ENCODE results near the gene TOM1L2.

DNA sequence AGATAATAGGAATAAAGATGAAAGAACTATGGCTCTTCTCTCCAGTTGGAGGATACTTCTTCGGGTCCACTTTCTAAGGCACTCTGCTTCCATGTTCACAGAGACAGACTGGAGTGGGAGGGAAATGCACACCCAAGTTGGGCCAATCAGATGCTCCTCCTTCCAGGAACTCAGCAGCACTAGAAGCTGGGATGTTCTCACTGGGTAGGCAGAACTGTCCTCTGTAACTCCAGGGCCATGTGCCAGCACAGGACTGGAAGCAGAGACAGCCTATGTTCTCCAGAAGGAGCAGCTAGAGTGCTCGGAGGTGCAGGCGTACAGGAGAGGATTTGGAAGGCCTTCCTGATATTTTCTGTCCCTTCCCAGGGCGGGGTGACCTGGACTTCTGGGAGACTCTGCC is 85.5 kb downstream of the TOM1L2 start:
- TF ChIP-seq, protein P1, sequence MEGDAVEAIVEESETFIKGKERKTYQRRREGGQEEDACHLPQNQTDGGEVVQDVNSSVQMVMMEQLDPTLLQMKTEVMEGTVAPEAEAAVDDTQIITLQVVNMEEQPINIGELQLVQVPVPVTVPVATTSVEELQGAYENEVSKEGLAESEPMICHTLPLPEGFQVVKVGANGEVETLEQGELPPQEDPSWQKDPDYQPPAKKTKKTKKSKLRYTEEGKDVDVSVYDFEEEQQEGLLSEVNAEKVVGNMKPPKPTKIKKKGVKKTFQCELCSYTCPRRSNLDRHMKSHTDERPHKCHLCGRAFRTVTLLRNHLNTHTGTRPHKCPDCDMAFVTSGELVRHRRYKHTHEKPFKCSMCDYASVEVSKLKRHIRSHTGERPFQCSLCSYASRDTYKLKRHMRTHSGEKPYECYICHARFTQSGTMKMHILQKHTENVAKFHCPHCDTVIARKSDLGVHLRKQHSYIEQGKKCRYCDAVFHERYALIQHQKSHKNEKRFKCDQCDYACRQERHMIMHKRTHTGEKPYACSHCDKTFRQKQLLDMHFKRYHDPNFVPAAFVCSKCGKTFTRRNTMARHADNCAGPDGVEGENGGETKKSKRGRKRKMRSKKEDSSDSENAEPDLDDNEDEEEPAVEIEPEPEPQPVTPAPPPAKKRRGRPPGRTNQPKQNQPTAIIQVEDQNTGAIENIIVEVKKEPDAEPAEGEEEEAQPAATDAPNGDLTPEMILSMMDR (IDR thresholded peaks at IDR 0.05; ENCODE audit: low read depth, low read length, poor library complexity, severe bottlenecking): no peak
- TF ChIP-seq EZH2phosphoT487 (IDR thresholded peaks at IDR 0.05; ENCODE audit: borderline replicate concordance, low read length): no peak
